ENCODE measurements around the gene ATG4B.

ATG4B gene

DNA sequence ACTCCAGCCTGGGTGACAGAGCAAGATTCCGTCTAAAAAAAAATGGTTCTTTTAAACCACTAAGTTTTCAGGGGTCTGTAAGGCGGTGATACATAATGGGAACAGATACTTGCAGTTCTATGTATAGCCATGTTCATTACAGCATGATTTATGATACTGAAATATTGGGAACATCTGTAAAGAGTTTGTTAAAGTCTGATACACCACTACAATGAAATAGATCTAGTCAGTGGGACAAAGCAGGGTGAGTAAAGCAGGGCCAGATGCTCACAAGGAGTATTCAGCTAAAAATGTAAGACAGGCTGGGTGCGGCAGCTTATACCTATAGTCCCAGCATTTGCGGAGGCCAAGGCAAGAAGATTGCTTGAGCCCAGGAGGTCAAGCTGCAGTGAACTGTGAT lies 58.2 kb downstream of the ATG4B start:
- no peak for DNase-seq

DNA sequence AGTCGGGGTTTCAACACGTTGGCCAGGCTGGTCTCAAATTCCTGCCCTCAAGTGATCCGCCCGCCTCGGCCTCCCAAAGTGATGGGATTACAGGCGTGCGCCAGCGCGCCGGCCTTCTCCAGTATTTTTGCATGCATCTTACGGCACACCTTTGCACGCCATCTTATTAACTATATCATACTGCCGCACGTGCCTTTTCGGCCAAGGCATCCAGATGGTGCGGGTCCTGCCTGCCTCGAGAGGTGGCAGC lies 63.6 kb downstream of the ATG4B start:
- DNase-seq, result no peak

DNA sequence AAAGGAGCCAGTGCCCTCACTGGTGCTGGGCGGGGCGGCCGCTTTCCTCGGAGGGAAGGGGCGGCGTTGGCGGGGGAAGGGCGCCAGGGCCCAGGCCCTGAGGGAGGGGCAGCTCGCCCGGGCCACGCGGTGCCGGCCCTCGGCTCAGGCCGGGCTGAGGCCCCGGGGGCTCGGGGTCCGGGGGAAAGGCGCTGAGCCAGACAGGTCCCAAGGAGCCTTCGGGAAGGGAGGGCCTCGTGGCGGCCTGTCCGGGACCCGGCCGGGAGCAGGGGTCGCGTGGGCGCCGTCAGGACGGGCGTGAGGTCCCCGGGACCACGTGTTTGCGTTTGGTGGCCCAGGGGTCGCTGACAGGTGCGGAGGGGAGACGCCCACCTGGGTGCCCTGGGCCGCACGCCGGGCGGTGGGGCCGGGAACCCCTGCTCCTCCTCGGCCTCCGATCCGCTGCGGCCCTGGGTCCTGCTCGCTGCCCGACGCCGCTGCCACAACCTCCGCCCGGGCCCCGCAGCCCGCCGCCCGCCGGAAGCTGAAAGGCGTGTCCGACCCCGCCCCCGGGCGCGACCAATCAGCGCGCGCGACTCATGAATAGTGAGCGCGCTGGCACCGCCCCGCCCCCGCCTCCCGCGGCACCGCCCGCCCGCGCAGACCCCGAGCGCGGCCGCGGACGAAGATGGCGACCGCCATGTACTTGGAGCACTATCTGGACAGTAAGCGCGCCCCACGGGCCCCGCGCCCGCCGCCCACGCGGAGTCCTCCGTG lies 64.1 kb downstream of the ATG4B start, which contains the start of gene ING5:
Gene ING5, plus strand, starts transcription at position 641 of the 756 bp plus-strand sequence. Its CDS starts 27 bp downstream, at position 668.
- DNase-seq, result peak; percentile 86

DNA sequence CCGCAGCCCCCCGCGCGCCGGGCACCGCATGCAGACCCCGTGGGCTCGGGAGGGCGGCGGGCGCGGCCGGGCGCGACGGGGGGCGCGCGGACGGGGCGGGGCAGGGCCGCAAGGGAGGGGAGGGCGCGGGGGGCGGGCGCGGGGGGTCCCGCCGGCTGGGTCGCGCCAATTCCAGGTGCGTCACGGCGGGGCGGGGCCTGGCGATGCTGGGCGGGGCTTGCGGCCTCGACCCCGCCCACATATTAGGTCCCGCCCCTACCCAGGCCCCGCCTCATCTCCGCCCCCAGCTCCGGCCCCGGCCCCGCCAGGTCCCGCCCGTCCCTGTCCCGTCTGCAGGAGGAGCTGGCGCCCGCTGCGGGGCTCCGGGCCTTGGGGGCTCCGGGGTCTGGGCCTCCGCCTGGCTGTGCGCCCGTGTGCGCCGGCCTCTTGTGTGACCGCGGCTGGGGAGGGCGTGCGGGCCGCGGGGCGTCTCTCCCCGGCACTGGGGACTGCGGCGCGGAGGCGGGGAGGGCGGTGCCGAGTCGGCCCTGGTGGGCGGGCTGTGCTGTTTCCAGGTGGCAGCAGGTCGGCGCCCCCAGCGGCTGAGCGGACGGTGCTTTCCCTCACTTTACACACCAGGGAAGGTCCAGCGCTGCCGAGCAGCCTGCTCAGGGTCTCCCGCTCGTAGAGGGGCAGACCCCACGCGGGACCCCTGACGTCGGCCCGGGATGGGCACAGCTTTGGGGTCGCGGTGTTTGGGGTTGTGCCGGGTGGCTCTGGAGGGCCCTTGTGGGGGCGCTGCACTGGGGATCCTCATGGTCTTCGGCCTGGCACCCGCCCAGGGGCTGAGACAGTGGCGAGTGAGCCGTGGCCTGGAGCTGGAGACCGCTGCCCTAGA lies 64.9 kb downstream of the ATG4B start:
- DNase-seq, result peak; percentile 92

DNA sequence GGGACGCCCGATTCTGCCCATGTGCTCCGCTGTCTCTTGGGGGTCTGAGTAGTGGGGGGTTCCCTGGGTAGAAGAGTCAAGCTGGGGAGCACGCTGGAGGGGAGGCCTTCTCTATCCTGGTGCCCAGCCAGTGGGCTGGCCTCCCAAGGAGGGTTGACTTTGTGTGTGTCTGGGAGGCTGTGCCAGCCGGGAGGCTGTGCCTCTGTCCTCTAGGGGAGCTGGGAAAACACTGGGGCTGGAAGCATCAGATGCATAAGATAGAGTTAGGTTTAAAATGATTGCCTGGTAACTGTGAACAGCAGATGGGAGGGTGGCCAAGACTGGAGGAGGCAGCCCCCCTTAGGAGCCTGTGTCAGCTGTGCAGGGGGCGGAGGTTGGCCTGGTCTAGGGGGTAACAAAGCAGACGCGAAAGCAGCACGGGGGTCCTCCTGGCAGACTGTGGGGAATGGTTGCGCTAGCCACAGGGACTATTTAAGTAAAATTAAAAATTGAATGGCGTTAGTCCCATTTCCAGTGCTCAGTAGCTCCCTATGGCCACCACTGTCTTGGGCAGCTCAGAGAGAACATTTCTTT lies 65.6 kb downstream of the ATG4B start:
- DNase-seq, result no peak

DNA sequence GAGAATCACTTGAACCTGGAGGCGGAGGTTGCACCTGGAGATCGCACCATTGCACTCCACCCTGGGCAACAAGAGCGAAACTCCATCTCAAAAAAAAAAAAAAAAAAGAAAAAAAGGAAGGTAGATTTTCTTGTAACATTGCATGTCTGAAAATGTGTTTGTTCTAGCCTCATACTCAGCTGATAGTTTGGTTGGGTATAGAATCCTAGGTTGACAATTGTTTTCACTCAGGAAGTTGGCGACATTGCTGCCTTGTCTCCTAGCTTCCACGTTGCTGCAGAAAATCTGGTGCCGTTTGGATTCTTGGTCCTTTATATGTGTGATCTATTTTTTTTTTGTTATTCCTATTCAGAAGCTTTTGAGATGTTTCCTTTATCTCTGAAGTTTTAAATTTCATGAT lies 69.0 kb downstream of the ATG4B start:
- no peak for DNase-seq

DNA sequence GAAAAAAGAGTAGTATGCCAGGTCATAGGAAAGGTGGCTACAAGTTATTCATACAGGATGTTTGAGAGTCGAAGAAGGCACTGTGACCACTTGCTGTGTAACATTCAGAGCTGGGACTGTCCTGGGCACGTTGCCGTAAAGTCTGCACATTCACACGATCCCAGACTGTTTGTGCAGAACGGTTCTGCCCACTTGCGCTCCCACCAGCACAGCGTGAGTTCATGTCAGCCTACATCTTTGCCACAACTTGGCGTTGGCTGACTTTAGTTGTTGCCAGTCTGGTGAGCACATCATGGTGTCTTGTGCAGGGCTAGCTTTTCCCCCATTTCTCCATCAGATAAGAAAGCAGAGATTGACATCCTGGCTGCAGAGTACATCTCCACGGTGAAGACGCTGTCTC lies 71.4 kb downstream of the ATG4B start:
- no peak for DNase-seq

DNA sequence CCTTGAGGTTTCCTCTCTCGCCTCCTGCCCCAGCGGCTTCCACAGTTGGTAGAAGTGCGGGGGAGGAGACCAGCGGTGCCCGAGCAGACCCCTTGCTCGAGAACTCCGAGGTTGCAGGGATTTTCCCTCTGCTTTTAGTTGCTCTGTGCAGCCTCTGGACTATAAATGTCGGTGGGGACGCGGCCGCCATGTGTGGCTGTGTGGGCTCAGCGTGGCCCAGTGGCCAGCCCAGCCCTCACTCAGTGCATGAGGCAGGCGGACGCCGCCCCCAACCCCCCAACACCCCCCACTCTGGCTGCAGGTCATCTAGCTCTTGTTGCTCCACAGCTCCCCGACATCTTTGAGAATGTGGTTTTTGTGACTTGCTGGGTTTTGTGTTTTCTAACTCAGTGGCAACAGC lies 81.6 kb downstream of the ATG4B start:
- no peak for DNase-seq

DNA sequence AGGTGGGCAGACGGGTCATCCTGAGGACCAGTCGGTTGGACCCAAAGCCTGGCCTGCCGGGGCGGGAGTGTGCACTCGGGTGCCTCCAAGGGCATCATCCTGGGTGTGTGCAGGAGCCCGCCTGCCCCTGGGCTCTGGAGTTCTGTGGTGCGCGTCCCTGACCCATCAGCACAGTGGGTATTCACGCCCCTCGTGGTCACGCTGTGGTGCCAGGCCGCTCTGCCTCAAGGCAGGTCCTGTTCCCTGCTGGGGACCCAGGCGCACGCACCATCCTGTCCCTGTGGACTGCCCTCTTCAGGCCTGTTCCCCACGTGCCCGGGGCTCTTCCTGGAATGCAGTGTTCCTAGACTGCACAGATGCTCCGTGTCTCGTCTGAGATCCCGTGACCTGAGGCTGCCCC lies 82.6 kb downstream of the ATG4B start:
- DNase-seq, result no peak

DNA sequence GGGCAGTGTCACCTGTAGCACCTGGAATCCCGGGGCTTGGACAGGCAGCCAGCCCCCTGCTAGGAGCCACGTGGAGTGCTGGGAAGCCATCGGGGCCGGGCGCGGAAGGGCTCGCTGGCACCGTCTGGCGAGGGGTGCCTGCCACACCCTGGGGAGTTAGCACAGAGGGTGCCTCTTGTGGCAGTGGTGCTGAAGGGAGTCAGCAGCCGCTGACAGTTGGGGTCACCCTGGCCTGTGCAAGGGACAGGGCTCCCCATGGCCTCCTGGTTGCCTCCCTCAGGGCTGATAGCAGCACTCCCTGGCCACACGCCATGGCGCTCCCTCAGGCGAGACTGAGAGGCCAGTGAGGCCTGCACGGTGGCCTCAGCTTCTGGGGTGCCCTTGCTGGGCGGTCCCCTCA lies 83.1 kb downstream of the ATG4B start:
- DNase-seq, result no peak

DNA sequence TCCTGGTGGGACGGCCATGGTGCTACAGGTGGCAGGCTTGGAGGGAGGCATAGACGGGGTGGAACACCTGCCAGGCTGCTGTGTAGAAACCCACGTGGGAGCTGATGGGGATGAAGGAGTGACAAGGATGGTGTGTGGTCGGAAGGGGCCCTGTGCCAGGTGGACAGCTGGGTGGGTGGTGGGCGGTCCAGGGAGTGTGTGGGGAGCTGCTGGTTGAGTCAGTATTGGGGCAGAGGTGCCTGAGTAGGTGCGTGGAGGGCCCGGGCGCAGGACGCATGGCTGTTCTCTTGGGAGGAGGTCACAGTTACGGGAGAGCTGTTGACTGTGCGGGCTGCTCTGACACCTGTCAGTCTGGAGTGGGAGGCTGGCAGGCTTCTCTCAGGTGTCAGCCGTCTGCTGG lies 84.4 kb downstream of the ATG4B start:
- no peak for DNase-seq

DNA sequence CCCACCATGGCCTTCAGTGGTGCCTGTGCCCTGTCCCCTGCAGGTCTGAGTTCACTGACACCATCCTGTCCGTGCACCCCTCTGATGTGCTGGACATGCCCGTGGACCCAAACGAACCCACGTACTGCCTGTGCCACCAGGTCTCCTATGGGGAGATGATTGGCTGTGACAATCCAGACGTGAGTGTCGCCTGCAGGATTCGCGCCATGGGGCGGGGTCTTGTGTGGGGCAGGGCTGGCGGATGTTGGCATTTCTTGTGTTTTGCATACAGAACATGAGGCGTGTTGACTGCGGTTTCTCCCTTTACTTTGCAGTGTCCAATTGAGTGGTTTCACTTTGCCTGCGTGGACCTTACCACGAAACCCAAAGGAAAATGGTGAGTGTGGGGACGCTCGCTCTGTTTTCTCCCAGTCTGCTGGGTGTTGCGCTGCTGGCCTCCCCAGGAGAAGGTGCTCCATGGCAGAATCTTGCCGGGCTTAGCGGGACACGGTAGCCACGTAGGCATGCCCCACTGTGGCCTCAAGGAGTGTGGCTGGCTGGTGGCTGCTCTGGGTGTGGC lies 85.5 kb downstream of the ATG4B start:
- DNase-seq, result no peak
